Mucosa of gallbladder (tissue), 1 donor: Measurements from ENCODE around the gene PI4K2A. TPM values are rescaled to one million over a fixed set of nuclear protein-coding genes. Genes with fewer than 3 reads are reported as not detected.

Experiments used
- total RNA-seq: library from RNA; stranded (reverse); gene quantifications from one replicate; pipeline ENCODE4 v1.2.1, GENCODE V29; 2021
- donor health status: DM: no; HTN: no; CAD: no.

The PI4K2A gene
- total RNA-seq, 1 donor from 2014 or later, result 22.3 TPM

Other genes starting within 250 kb of the PI4K2A start
- gene RRP12, start 239.3 kb upstream of the PI4K2A start, total RNA-seq, result 20.9 TPM
- 270 TPM for gene PGAM1, start 214.5 kb upstream of the PI4K2A start, total RNA-seq
- gene EXOSC1, start 194.7 kb upstream of the PI4K2A start, total RNA-seq, result 33.8 TPM
- 37.4 TPM for gene ZDHHC16, start 194.5 kb upstream of the PI4K2A start, total RNA-seq
- 48.1 TPM for gene MMS19, start 142.2 kb upstream of the PI4K2A start, total RNA-seq
- 13.8 TPM for gene UBTD1, start 141.7 kb upstream of the PI4K2A start, total RNA-seq
- 2.3 TPM for gene ANKRD2, start 67.9 kb upstream of the PI4K2A start, total RNA-seq
- gene HOGA1, start 56.3 kb upstream of the PI4K2A start, total RNA-seq, result 13.3 TPM
- 1.0 TPM for gene C10orf62, start 51.0 kb upstream of the PI4K2A start, total RNA-seq
- 6.9 TPM for gene MORN4, start 7.2 kb upstream of the PI4K2A start, total RNA-seq
- gene AVPI1, start 46.6 kb downstream of the PI4K2A start, total RNA-seq, result 20.1 TPM
- gene MARVELD1, start 73.1 kb downstream of the PI4K2A start, total RNA-seq, result 37.8 TPM
- gene ZFYVE27, start 96.5 kb downstream of the PI4K2A start, total RNA-seq, result 49.8 TPM
- gene SFRP5, start 131.3 kb downstream of the PI4K2A start, total RNA-seq, result 584 TPM
- 3.3 TPM for gene GOLGA7B, start 209.2 kb downstream of the PI4K2A start, total RNA-seq